Stomach (tissue), 9 donors: ENCODE measurements around the gene CEP350. TPM values are rescaled to one million over a fixed set of nuclear protein-coding genes. Genes with fewer than 3 reads are reported as not detected.
"Not testable (repeated sequence)": the region's sequence is repeated elsewhere in the genome, so short reads cannot be mapped to it uniquely, and the experiment has no call there.

ENCODE experiments used
- DNase-seq, 2 donors: peaks; one replicate each; pipeline versions ENCODE4 v3.0.0 to v3.0.0-alpha.2; 2013 to 2019
- H3K27ac ChIP-seq, 5 donors: fragments of 200-600 bp in 4 of 5; sonication (generic) in 4 of 5; one replicate each; pipeline ENCODE4 v1.5.1; 2013 to 2019; ENCODE audit warnings: mild to moderate bottlenecking in 1 of 5, moderate library complexity in 1 of 5
- H3K27me3 ChIP-seq, 3 donors: fragments of 200-600 bp; sonication (generic); one replicate each; pipeline ENCODE4 v1.5.1; 2017 to 2019; ENCODE audit warnings: mixed run types in 1 of 3
- H3K36me3 ChIP-seq, 4 donors: fragments of 200-600 bp; sonication (generic); 1 replicate in 3 of 4; 2 replicates in 1 of 4; pipeline ENCODE4 v1.5.1; 2016 to 2019
- H3K4me1 ChIP-seq, 4 donors: fragments of 200-600 bp; sonication (generic); one replicate each; pipeline ENCODE4 v1.5.1; 2016 to 2019
- H3K4me3 ChIP-seq, 4 donors: fragments of 200-600 bp; sonication (generic) in 3 of 4; one replicate each; pipeline ENCODE4 v1.5.1; 2016 to 2019; ENCODE audit warnings: mild to moderate bottlenecking in 1 of 4
- H3K9me3 ChIP-seq, 4 donors: fragments of 200-600 bp; sonication (generic); one replicate each; pipeline ENCODE4 v1.5.1; 2016 to 2019
- CTCF ChIP-seq, 7 experiments: fragments of 450-650 bp in 4 of 7; fragments of 200-600 bp in 3 of 7; sonication (generic) in 3 of 7; IDR thresholded peaks; one replicate each; pipeline ENCODE4 v1.5.1; 2016 to 2019; ENCODE audit warnings: antibody characterized with exemption in 7 of 7, control low read depth in 2 of 7, mild to moderate bottlenecking in 1 of 7
- EP300 ChIP-seq: sonication (generic); formaldehyde crosslinking; IDR thresholded peaks from one replicate; pipeline ENCODE4 v1.6.1; 2017; ENCODE audit warnings: antibody characterized with exemption
- POLR2A ChIP-seq, 4 donors: fragments of 450-650 bp; IDR thresholded peaks; one replicate each; pipeline ENCODE4 v1.6.1; 2016; ENCODE audit warnings: antibody characterized with exemption in 4 of 4, control low read depth in 2 of 4, mild to moderate bottlenecking in 1 of 4, moderate library complexity in 1 of 4
- POLR2AphosphoS5 ChIP-seq, 3 donors: sonication (generic); formaldehyde crosslinking; IDR thresholded peaks; one replicate each; pipeline ENCODE4 v1.6.1; 2016; ENCODE audit warnings: antibody characterized with exemption in 3 of 3
- WGBS, 5 donors: extraction: QIAGEN DNeasy Blood & Tissue Kit in 3 of 5; methylation state at CpG; one replicate each; pipeline versions ENCODE4 v1.1.5 to v1.1.7; 2013 to 2018; 5-methylcytosine and 5-hydroxymethylcytosine counted together
- intact Hi-C: fragments of 100-400 bp; cut with DNase I; formaldehyde crosslinking; loops from one replicate; pipeline ENCODE4 v1.15.1; 2023; ENCODE audit warnings: low total_unique reads
- polyA plus RNA-seq, 3 donors: library from polyadenylated mRNA; stranded (reverse); fragments of 200-250 nt; gene quantifications; one replicate each; pipeline ENCODE4 v1.2.3, GENCODE V29; 2013
- total RNA-seq, 5 donors: library from RNA; depleted of rRNA; stranded (reverse); fragments of >200 nt; gene quantifications; one replicate each; pipeline versions ENCODE4 v1.1.0 to v1.2.3, GENCODE V29; 2014 to 2016
- donor health status: healthy with polysubstance abuse.
- donor health status: Bipolar disorder and iron deficiency.
- donor health status: healthy.

CEP350 gene
- total and polyA plus RNA-seq, 8 donors: 2.4 to 150 (median 67.8) TPM

GRCh38 chr1:179955731-179956130 is 1.1 kb downstream of the CEP350 start:
- DNase-seq: no peak
- peaks cover 17 to 53% (median 36%) of the 10 kb centered on the region in 4 donors for H3K4me1 ChIP-seq
- H3K4me3 ChIP-seq: peak overlapping the region; percentile 78 to 99 (median 94)
- H3K27ac ChIP-seq: peak overlapping the region in 4 of 5 donors; percentile 94 to 98 (median 96)
- TF ChIP-seq POLR2A (IDR thresholded peaks at IDR 0.05) (no peak), EP300 (no peak), CTCF (IDR thresholded peaks at IDR 0.05) (no peak), POLR2AphosphoS5 (IDR thresholded peaks at IDR 0.05) (no peak)
- WGBS, 5 donors: 0 to 3% (median 2%) methylated on average over 3 of the region's 3 CpGs
- no peaks in the 10 kb centered on the region for H3K27me3 ChIP-seq
- no peaks in the 10 kb centered on the region for H3K36me3 ChIP-seq
- H3K9me3 ChIP-seq: no peaks in the 10 kb centered on the region
- intact Hi-C loops: no loop called here

- Histone ChIP-seq H3K27ac (peak overlapping the region in 1 of 5 donors; percentile 19), H3K9me3 (no peaks in the 10 kb centered on the region), H3K36me3 (peaks cover 0 to 9% (median 4%) of the 10 kb centered on the region in 4 donors), H3K27me3 (no peaks in the 10 kb centered on the region), H3K4me1 (peaks cover 15 to 49% (median 32%) of the 10 kb centered on the region in 4 donors), H3K4me3 (no peak overlapping the region)
- TF ChIP-seq POLR2AphosphoS5 (IDR thresholded peaks at IDR 0.05) (no peak), POLR2A (IDR thresholded peaks at IDR 0.05) (no peak), CTCF (IDR thresholded peaks at IDR 0.05) (no peak), EP300 (no peak)
- 70 to 80% (median 77%) methylated on average over 3 of the region's 3 CpGs for WGBS, 5 donors
- intact Hi-C loops: no loop called here
- DNase-seq: no peak
Observed at GRCh38 chr1:179958359-179958758, 3.7 kb downstream of the CEP350 start.

- H3K4me3 ChIP-seq, intact Hi-C loops, H3K36me3 ChIP-seq, DNase-seq, H3K27me3 ChIP-seq, H3K9me3 ChIP-seq, H3K27ac ChIP-seq: not testable (repeated sequence)
- peaks cover 4 to 57% (median 19%) of the 10 kb centered on the region in 4 donors for H3K4me1 ChIP-seq
- 96 to 99% (median 97%) methylated on average over 8 of the region's 8 CpGs for WGBS, 5 donors
Observed at GRCh38 chr1:179962168-179962567, 7.6 kb downstream of the CEP350 start.

GRCh38 chr1:179966551-179966950 is 11.9 kb downstream of the CEP350 start:
- Histone ChIP-seq H3K9me3 (peaks cover 0 to 8% (median 0%) of the 10 kb centered on the region in 4 donors), H3K4me1 (peaks cover 13 to 73% (median 34%) of the 10 kb centered on the region in 4 donors), H3K36me3 (peaks cover 0 to 9% (median 4%) of the 10 kb centered on the region in 4 donors), H3K27me3 (no peaks in the 10 kb centered on the region), H3K27ac (no peak overlapping the region), H3K4me3 (no peak overlapping the region)
- no peak for TF ChIP-seq CTCF (IDR thresholded peaks at IDR 0.05)
- no peak for TF ChIP-seq EP300
- no peak for TF ChIP-seq POLR2AphosphoS5 (IDR thresholded peaks at IDR 0.05)
- no peak for TF ChIP-seq POLR2A (IDR thresholded peaks at IDR 0.05)
- intact Hi-C loops: no loop called here
- no peak for DNase-seq

GRCh38 chr1:179968284-179968993 is 13.8 kb downstream of the CEP350 start:
- TF ChIP-seq POLR2AphosphoS5 (IDR thresholded peaks at IDR 0.05): no peak
- TF ChIP-seq CTCF (IDR thresholded peaks at IDR 0.05): no peak
- no peak for TF ChIP-seq EP300
- no peak for TF ChIP-seq POLR2A (IDR thresholded peaks at IDR 0.05)
- DNase-seq: no peak
- Histone ChIP-seq H3K4me3 (no peak overlapping the region), H3K36me3 (no peaks in the 10 kb centered on the region), H3K27me3 (no peaks in the 10 kb centered on the region), H3K27ac (peak overlapping the region in 3 of 5 donors; percentile 56 to 80 (median 62)), H3K4me1 (peaks cover 16 to 87% (median 46%) of the 10 kb centered on the region in 4 donors), H3K9me3 (peaks cover 0 to 8% (median 0%) of the 10 kb centered on the region in 4 donors)
- intact Hi-C loops: no loop called here
- 93 to 95% (median 95%) methylated on average over 6 of the region's 6 CpGs for WGBS, 5 donors
